ENCODE data around the gene FOXN4. TPM values are rescaled to one million over a fixed set of nuclear protein-coding genes. Genes with fewer than 3 reads are reported as not detected.

FOXN4 gene
- total RNA-seq, 6 experiments from 2014 or later, result not detected

DNA sequence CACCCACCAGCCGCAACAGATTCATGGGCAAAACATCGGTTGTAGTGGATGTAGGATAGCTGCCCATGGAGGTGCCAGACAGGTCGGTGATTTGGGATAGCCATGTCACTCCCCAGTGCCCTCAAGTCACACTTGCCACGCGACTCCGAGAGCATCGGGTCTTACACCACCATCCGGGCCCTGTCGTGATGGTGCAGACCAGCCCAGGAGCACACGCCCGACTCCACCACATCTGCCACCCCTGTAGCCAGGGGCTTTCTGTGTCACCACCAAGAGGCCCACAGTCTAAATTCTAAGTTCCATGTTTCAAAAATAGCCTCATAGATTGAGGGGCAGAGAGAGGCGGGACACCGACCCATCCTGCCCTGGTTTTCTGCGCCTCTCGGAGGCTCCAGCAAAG, 18.0 kb downstream of the FOXN4 start:
- no peaks in the 10 kb centered on the region for H3K9me3 Mint-ChIP-seq
- no peaks in the 10 kb centered on the region for H3K36me3 Mint-ChIP-seq (ENCODE audit: low read depth)
- H3K27me3 Mint-ChIP-seq (ENCODE audit: insufficient read depth), result peaks cover 26% of the 10 kb centered on the region
- no peaks in the 10 kb centered on the region for H3K4me1 Mint-ChIP-seq (ENCODE audit: low read depth)
- H3K27ac Mint-ChIP-seq, result no peak overlapping the region
- no peak overlapping the region for H3K4me3 Mint-ChIP-seq
- TF ChIP-seq, protein P1, sequence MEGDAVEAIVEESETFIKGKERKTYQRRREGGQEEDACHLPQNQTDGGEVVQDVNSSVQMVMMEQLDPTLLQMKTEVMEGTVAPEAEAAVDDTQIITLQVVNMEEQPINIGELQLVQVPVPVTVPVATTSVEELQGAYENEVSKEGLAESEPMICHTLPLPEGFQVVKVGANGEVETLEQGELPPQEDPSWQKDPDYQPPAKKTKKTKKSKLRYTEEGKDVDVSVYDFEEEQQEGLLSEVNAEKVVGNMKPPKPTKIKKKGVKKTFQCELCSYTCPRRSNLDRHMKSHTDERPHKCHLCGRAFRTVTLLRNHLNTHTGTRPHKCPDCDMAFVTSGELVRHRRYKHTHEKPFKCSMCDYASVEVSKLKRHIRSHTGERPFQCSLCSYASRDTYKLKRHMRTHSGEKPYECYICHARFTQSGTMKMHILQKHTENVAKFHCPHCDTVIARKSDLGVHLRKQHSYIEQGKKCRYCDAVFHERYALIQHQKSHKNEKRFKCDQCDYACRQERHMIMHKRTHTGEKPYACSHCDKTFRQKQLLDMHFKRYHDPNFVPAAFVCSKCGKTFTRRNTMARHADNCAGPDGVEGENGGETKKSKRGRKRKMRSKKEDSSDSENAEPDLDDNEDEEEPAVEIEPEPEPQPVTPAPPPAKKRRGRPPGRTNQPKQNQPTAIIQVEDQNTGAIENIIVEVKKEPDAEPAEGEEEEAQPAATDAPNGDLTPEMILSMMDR (IDR thresholded peaks at IDR 0.05), result no peak
- no peak for DNase-seq

DNA sequence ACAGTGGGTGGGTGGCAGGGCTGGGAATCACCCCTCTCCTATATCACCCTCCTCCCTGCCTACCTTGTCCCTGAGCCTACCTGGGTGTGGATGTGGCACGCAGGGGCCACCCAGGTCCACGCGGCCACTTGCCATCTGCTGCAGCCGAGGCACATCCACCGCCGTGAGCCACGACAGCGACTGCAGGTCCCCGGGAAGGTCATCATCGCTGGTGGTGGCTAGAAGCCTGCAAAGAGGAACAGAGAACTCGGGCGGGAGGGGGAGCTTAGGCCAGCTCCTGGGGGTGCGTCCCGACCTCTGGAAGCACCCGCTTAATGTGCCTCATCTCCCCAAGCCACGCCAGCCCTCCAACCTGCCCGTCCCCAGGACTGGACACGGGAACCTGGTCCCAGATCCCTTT, 19.0 kb downstream of the FOXN4 start:
- Mint-ChIP-seq H3K4me3 (no peak overlapping the region), H3K36me3 (ENCODE audit: low read depth) (no peaks in the 10 kb centered on the region), H3K9me3 (peaks cover 2% of the 10 kb centered on the region; the same call in 1 of the 2 replicates), H3K4me1 (ENCODE audit: low read depth) (no peaks in the 10 kb centered on the region), H3K27ac (no peak overlapping the region), H3K27me3 (ENCODE audit: insufficient read depth) (peaks cover 20% of the 10 kb centered on the region)
- no peak for DNase-seq
- TF ChIP-seq, protein P1 (IDR thresholded peaks at IDR 0.05), result no peak

DNA sequence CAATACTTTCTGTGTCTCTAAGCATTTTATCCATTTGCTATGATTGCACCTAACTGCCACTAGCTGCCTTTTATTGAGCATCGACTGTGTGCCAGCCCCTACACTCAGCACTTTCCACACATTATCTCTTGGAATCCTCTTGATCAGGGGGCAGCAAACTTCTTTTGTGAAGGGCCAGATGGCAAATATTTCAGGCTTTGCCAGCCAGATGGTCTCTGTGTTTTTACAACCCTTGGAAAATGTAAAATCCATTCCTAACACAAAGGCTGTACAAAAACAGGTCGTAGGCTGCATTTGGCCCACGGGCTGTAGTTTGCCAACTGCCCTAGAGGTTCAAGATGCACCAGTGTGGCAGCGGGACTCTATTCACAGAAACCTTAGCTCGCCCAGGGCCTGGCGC, 19.5 kb downstream of the FOXN4 start:
- TF ChIP-seq, protein P1 (IDR thresholded peaks at IDR 0.05), result no peak
- Mint-ChIP-seq H3K4me1 (ENCODE audit: low read depth) (no peaks in the 10 kb centered on the region), H3K27me3 (ENCODE audit: insufficient read depth) (peaks cover 20% of the 10 kb centered on the region), H3K9me3 (peaks cover 8% of the 10 kb centered on the region; the same call in 1 of the 2 replicates), H3K4me3 (no peak overlapping the region), H3K27ac (no peak overlapping the region), H3K36me3 (ENCODE audit: low read depth) (no peaks in the 10 kb centered on the region)
- DNase-seq, result no peak

DNA sequence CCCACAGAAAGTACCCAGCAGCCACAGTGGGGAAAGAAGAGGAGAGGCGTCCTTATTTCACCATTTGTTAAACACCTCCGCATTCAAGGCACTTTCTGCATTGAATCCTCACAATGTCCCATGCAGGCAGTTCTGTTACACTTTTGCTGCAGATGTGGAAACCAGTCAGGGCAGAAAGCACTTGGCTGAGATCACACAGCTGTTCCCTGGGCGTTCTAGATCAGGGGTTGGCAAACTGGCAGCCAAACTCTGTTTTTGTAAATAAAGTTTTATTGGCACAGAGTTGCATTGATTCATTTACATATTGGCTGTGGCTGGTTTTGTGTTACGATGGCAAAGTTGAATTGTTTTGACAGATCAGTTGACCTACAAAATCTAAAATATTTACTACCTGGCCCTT, 20.1 kb downstream of the FOXN4 start:
- no peak for DNase-seq
- H3K4me1 Mint-ChIP-seq (ENCODE audit: low read depth), result no peaks in the 10 kb centered on the region
- H3K27me3 Mint-ChIP-seq (ENCODE audit: insufficient read depth), result peaks cover 20% of the 10 kb centered on the region
- peaks cover 8% of the 10 kb centered on the region; the same call in 1 of the 2 replicates for H3K9me3 Mint-ChIP-seq
- TF ChIP-seq, protein P1 (IDR thresholded peaks at IDR 0.05), result no peak
- H3K4me3 Mint-ChIP-seq, result no peak overlapping the region
- H3K27ac Mint-ChIP-seq, result no peak overlapping the region
- H3K36me3 Mint-ChIP-seq (ENCODE audit: low read depth), result no peaks in the 10 kb centered on the region

DNA sequence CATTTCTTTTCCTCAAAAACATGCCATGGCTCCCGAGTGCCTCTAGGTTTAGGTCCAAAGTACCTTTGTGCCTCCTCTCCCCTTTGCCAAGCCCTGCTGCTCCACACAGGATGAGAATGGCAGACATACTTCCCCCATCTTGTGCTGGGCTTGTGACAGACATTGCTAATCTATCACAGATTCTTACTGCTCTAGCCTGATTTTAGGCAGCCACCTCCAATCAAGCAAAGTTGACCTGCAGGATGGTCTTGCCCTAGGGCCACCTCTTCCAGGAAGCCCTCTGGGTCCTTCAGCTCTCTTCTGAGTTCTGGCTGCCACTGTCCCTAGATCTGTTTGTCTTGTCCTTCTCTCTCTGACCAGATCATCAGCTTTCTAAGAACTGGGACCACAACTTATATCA, 20.5 kb downstream of the FOXN4 start:
- no peaks in the 10 kb centered on the region for H3K4me1 Mint-ChIP-seq (ENCODE audit: low read depth)
- no peaks in the 10 kb centered on the region for H3K36me3 Mint-ChIP-seq (ENCODE audit: low read depth)
- H3K27me3 Mint-ChIP-seq (ENCODE audit: insufficient read depth), result peaks cover 16% of the 10 kb centered on the region
- TF ChIP-seq, protein P1 (IDR thresholded peaks at IDR 0.05), result no peak
- H3K4me3 Mint-ChIP-seq, result no peak overlapping the region
- no peak for DNase-seq
- H3K27ac Mint-ChIP-seq, result no peak overlapping the region
- peaks cover 8% of the 10 kb centered on the region; the same call in 1 of the 2 replicates for H3K9me3 Mint-ChIP-seq
